Measurements from ENCODE around the gene ST6GALNAC1.

DNA sequence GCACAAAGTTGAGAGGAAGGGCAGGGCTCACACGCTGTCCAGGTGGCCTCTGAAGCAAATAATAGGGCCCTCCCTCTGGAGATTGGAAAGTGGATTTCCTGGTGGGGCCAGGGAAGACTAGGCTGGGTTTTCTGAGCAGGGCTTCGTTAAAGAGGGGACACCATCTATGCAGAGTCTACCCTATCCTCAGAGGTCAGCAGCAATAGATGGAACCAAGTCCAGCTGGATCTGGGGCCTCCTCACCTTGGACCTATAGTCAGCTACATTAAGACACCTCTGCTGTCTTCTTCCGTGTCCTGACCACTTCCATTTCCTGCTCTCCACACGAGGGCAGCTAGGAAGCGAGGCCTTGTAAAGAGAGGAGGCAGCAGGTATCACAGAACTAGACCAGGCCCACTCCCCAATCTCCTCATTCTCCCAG is 14.7 kb upstream of the ST6GALNAC1 start:
- TF ChIP-seq EZH2 (IDR thresholded peaks at IDR 0.05; ENCODE audit: insufficient read depth, poor library complexity, severe bottlenecking) (no peak), EZH2phosphoT487 (IDR thresholded peaks at IDR 0.05; ENCODE audit: insufficient read depth, low read depth) (no peak)
